ENCODE results near the gene BRINP1.

Gene BRINP1

DNA sequence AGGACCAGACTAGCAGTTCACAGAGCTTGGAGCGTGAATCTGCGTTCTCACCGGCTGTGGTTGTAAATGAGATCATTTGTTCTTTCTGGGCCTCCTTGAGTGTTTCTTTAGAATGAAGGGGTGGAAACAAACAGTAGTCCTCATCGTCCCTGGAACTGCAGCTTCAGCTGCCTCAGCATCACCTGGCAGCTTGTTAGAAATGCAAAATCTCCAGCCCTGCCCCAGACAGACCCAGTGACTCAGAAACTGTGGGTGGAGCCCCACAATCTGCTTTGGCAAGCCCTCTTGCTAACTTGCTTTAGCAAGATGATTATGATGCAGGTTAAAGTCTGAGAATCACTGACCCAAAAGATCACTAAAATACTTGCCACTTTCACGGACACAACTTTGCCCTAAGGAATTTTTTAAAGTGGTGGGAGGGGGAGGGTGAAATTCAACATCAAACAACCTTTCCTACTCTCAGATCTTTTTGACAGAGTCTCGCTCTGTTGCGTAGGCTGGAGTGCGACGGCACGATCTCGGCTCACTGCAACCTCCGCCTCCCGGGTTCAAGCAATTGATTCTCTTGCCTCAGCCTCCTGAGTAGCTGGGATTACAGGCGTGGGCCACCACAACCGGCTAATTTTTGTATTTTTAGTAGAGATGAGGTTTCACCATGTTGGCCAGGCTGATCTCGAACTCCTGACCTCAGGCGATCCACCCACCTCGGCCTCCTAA is 86.0 kb downstream of the BRINP1 start:
- in situ Hi-C loops (cut with MboI; ENCODE audit: low sequenced_read_pairs): no loop called here

DNA sequence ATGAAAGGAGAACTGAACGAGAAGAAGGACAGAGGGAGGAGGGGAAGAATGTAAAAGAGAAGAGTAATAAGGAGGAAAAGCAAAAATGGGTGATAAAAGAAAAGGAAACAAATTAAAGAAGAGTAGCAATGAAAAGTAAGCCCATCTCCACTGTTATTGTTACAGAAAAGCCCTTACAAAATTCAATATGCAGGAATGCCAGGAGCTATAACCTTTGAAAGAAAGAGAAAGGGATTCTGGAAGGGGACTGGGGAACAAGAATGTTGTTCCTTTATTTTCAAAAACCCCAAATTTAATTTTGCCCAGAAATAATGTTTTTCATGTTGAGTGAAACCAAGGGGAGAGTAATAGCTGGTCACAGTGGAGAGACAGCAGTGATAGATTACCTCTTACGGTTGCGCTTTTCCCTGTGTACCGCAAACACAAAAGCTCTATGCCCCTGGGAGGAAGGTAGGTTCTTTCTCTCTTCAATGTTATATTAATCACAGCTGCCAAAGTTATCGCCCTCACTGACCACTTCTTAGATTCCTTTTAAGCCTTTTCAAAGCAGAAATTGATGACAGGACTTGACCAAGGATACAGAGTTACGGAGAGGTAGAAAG is 86.7 kb downstream of the BRINP1 start:
- in situ Hi-C loops (cut with MboI; ENCODE audit: low sequenced_read_pairs): no loop called here

DNA sequence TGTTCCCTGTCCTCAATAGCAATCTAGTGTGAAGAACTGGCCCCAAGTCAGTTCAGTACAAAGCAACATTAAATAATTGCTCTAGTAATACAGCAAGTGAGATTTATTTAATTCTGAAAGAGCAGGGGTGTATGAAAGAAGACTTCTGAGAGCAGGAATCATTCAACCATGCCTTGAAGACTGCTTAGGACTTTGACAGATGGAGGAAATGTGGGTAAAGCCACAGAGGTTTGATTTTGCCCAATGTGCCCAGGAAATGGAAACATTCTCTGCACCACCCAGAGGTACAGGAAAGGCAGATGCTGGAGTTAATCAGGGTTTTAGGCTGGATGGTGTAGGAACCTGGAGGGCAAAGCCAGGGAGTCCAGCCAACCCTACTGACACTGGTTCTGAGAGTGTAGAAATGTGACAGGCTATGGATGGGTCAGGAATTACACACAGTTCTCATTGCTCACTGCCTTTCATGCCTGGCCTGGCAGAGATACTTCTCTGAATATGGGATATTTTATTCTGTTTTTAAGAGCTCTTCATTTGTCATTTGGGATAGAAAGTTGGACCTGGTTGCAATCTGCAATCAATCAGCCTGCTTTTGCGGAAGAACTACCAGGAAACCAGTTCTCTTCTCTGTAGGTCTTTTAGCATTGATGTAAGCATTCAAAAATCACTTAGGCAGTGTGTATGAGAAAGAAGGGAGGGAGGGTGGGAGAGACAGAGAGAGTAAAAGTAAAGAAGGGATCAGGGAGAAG is 88.3 kb downstream of the BRINP1 start:
- in situ Hi-C loops (cut with MboI; ENCODE audit: low sequenced_read_pairs): no loop called here

DNA sequence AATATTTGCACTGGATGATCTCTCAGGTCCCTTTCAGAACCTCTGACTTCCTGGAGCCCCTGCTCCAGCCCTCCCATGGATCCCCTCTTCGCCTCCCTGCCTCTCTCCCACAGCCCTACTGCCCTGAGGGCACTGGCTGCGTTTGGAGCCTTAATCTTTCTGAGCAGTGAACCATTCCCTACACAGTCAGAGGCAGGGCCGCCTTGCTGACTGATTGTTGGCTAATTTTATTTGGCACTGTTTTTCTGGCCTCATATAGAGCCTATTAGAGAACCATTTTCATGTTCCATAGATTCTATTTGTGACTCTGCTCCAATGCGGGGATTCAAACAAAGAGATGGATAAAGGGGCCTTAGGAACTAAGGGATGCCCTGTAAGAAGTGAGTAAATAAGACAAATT is 91.1 kb downstream of the BRINP1 start:
- in situ Hi-C loops (cut with MboI; ENCODE audit: low sequenced_read_pairs): no loop called here

DNA sequence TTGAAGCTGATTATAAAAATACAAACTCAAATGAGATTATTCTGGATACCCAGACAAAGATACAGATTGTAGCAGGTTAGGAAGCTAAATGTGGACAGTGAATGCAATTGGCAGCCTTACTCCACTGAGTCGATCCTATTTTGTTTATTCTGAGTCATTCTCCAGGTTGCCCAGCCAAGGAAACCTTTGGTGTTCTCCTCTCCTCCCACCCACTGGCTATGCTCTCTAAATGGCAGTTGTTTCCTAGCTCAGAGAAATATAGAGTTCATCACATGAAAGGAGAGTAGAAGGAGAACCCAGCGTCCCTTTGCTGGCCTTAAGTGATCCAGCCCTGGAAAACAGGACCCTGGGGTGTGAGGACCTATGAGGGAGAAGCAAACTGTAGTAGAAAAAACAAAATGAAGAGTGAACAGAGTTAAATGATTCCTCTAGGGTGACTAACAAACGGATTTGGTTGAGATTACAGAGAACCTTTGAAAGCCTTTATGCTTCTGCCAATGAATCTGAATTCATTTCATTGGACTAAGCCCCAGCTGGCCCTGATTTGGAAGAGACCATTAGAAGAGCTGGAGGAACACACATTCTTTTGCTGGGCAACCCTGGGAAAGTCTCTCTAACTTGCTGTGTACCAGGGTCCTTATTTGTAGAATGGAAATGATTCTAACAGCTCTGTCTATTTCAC is 95.1 kb downstream of the BRINP1 start:
- in situ Hi-C loops (cut with MboI; ENCODE audit: low sequenced_read_pairs): no loop called here

DNA sequence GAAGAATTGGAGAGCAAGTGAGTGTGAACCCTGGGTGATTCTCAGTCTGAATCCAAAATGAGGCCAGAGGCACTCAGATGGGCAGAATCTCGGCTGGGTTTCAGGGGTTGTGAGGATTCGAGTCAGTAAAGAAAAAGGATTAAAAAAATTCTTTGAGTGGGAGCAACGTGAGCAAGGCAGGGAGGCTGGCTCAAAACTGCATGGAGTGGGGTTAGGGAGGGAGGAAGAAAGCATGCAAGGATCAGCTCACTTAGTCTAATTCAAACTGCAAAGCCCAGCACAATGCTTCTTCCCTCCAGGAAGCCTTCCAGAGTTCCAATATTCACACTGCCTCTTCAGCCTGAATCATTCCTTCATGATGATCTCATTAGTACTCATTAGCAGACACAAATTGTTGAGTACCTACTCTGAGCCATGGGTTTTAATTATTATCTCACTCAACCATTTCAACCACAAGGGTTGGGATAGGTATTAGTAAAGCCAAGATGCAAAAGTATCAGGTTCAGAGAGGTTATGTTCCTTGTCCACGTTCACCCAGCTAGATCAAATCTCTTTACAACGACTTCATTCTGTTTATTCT is 95.8 kb downstream of the BRINP1 start:
- in situ Hi-C loops (cut with MboI; ENCODE audit: low sequenced_read_pairs): no loop called here

DNA sequence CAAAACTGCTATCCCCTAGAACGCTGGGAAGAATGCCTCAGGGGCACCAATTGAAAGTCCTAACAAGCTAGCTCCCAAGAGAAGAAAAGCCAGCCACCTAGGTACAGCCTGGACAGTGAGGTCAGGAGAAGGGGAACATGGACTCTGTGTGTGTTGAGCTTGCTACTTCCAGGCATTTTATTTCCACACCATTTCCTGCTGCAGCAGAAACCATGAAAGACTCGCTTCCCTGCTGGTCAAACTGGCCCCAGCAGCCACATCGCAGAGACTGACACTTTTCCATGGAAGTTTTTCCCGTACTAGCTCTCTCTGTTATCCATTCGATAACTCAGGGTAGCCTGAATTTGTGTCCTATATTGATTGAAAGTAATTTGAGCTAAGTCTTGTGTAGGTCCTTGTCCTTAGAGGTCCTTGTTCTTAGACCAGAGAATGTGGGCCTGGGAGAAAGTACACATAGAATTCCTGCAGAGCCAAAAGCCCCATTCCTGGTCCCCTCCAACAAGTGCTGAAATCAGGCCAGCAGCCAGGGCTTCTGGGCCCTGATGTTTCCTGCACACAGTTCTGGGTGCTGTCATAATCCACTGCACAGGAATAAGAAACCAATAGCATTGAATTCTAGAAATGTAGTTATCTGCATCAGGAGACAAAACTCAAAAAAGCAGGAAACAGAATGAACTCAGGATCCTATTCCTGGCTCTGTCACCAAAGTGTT is 96.6 kb downstream of the BRINP1 start:
- in situ Hi-C loops (cut with MboI; ENCODE audit: low sequenced_read_pairs): no loop called here

DNA sequence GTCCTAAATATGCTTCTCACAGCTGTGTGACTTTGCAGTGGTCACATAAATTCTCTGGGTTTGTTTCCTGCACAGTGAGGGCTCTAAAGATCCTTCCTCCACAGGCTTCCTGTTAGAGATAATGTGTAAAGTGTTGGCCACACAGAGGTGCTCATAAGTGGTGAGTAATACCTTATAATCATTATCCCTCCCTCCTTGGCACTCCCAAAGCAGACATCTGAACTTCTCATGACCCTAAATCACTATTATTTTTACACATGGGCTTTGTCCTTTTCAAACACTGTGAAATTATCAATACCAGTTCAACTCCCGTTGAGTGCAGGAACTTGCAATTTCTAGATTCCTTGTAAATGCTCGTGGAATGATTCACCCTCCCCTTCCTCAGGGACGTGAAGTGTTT is 100.2 kb downstream of the BRINP1 start:
- in situ Hi-C loops (cut with MboI; ENCODE audit: low sequenced_read_pairs): no loop called here

DNA sequence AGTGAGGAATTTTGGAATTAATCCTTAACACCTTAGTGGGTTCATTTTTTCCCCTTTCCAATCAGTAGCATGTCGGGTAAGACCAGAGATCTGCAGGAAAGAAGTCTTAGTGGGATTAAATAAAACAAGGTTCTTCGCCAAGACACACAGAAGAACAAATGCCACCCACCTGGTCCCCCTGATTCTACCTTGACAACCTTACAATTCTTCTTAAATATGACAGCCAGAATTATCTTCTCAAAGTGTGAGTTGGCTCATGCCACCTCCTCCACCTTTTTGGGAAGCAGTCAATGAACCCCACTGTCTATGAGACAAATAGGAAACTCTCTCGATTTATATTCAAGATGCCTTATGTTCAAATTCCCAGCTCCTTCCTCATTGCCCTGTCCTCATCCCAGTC is 105.1 kb downstream of the BRINP1 start:
- in situ Hi-C loops (cut with MboI; ENCODE audit: low sequenced_read_pairs): no loop called here

DNA sequence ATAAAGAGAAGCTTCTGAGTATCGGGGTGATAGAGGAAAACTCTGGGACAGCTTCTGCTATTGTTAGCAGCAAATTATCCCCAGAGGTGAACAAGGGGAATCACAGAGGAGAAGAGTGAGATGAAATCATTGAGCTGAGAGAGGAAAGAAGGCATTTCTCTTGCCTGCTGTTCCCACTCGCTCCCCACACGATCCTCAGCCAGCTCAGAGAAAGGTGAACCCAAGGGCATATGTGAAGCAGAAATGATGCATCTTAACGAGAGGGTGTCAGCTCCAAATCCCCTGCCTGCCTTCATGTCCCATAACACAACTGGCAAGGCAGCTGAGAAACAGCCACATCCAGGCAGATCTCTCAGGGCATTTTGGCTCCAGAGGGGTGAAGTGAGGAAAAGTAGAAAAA is 111.6 kb downstream of the BRINP1 start:
- in situ Hi-C loops (cut with MboI; ENCODE audit: low sequenced_read_pairs): no loop called here

DNA sequence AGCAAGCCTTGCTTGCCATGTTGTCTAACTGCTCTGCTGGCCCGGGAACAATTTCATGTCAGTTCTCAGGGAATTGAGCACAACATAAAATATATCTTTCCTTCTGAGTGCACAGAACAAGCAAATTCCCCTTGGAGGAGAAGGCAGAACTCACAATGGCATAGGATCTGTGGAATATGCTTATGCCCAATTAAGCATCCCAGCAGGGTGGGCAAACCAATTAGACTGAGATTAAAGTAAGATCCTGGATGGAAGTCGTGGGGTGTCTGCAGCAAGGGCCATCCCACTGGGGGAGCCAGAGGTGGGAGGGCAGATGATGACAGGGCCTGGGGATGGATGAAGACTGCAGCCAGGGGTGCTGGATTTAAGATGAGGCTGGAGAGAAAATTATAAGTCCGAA is 114.1 kb downstream of the BRINP1 start:
- in situ Hi-C loops (cut with MboI; ENCODE audit: low sequenced_read_pairs): no loop called here

DNA sequence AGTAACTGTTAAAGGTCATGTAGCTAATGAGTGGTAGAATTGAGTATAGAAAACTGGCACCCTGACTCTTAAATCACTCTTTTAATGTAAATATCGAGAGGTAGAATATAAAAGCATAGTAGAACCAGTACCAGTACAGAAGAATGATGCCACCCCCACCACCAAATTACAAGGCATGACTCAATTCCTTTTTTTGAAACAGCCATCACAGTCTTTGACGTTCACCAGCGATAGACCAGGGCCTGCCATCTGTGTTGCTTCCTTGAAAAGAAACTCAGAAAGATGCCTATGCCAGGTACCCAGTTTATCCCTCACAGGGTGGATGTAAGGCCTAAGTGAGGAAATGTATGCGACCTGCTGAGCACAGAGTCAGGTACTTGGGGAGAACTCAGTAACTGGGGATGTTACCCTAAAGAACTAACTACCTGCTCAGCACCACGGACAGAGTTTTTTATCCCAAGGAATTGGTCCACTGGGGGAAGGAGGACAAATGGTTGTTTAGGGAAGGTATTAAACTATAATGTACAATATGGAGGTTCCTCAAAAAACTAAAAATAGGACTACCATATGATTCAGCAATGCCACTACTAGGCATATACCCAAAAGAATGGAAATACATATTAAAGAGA is 116.5 kb downstream of the BRINP1 start:
- in situ Hi-C loops (cut with MboI; ENCODE audit: low sequenced_read_pairs): no loop called here

DNA sequence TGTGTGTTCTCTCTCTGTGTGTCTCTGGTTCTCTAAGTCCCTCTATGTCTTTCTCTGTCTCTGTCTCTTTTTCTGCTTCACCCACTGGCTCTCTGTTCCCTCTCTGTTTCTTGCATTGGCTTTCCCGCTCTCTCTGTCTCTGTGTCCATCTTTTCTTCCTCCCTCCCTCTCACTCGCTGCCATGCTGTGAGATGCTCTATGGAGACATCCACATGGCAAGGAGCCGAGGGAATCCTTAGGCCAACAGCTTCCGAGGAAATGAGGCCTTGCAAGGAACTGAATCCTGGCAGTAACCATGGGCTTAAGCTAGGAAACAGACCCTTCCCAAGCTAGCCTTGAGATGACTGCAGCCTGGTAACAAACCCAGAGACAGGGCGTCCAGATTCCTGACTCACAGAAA is 117.3 kb downstream of the BRINP1 start:
- in situ Hi-C loops (cut with MboI; ENCODE audit: low sequenced_read_pairs): no loop called here

DNA sequence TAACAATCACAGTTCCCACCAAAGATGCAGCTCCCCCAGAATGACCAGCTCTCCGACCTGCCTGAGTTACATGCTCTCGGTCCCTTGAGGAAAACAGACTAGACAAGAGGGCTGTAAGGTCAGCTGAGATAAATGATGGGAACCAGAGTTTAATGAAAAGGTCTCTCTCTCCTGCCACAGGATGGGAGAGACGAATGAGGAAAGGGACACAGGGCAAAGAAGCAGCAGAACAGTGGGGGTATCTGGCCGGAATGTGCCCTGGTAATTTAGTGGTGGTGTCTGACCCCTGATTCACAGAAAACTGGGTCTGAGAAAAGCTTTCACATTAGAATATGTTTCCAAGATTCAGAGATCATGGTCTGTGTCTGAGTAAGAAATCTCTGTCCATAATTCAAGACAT is 118.5 kb downstream of the BRINP1 start:
- in situ Hi-C loops (cut with MboI; ENCODE audit: low sequenced_read_pairs): no loop called here

DNA sequence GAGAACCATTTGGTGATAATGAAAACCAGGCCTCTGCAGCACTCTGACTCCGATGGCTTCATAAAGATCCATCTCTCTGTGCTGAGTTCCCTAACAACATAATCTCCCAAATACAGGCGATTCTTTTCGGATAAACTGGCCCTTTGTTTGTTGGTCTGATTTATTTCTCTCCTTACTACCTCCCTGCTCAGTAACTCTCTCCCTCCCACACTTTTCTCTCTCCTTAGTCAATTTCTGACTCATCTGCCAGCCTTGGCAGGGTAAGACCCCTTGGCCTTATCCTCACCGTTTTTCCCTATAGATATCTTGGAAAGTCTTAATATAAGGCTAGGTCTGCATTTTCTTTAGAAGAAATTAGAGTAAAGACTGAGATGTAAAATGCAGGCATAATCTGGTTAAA is 128.7 kb downstream of the BRINP1 start:
- in situ Hi-C loops (cut with MboI; ENCODE audit: low sequenced_read_pairs): no loop called here

DNA sequence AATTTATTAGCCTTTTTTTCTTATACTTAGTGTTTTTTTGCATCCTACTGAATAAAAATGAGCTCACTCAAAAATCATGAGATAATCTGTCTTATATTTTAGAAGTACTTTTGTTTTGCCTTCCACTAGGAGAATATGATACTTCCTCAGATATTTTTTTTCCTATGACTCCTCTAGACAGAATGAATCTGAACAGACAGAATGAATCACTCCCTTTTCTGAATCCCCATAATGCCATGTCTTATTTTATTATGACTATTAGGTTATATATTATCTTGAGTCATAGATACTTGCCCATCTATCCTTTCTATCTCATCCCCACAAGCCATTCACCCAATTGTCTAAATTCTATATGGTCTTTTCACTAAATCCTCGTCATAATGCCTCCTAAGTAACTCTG is 134.6 kb downstream of the BRINP1 start:
- in situ Hi-C loops (cut with MboI; ENCODE audit: low sequenced_read_pairs): no loop called here

DNA sequence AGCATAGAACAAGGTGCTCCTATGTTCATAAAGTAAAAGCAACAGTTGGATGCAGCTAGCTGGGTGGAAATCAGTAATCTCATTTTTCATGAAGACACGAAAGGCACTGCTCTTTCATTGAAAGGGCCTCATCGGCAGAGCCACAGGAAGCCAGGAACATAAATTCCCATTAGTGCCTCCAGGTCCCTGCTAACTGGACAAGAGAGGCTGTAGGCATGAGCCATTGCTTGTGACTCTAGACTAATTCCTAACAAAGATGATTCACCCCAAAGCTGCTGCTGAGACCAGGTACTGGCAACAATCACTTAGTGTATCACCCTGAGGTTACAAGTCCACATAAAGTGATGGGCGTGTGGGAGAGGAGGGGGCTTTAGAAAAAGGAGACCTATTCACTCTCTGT is 141.8 kb downstream of the BRINP1 start:
- in situ Hi-C loops (cut with MboI; ENCODE audit: low sequenced_read_pairs): no loop called here

DNA sequence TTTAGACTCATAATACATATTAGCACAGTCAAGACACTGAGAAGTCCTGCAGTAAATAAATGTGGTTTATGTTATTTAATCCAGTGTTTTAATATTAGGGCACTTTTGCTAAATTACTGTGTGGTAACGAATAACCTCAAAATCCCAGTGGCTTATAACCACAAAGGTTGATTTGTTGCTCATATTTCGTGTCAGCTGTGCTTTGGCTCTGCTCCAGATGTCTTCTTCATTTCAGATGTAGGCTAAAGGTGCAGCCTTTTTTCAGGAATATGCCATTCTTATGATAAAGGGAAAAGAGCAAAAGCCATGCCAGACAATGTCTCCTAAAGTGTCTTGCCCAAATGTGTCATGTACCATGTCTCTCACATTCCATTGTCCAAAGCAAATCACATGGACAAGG is 144.8 kb downstream of the BRINP1 start:
- in situ Hi-C loops (cut with MboI; ENCODE audit: low sequenced_read_pairs): no loop called here

DNA sequence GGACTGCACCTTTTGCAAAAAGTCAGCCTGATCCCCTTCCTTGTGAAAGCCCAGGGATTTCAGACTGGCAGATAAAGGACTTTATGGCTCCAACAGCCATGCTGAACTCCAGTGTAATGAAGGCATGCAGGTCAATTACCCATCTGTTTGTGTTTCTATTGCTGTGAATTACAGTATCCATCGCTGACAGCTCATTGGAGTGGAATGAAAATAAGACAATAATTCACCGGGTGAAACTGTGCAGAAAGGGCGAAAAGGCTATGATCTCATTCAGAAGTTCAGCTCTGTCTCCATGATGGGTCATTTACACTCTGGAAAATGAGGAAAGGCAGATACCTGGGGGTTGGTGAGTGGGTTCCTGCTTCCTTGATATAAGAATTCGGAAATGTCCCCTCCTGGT is 148.0 kb downstream of the BRINP1 start:
- in situ Hi-C loops (cut with MboI; ENCODE audit: low sequenced_read_pairs): no loop called here

DNA sequence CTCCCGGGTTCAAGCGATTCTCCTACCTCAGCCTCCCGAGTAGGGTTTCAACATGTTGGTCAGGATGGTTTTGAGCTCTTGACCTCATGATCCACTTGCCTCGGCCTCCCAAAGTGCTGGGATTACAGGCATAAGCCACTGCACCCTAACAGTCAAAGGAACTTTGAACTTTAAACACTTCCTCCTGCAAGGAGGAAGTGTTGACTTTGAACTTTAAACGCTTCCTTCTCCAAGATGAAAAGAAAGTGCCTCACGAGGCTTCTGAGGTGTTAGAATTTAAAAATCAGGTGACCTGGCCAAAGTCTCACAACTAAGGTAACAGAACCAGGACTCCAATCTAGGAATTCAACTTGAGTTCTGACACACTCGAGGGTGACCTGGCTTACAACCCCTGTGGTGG is 150.9 kb downstream of the BRINP1 start:
- in situ Hi-C loops (cut with MboI; ENCODE audit: low sequenced_read_pairs): no loop called here

Data from HL-60/S4 treated with phorbol 12-myristate 13-acetate at 8.2 ng/mL for 4 days and 3 days (cell line).